K562 (cell line): ENCODE results near the gene ABHD14A. TPM values are rescaled to one million over a fixed set of nuclear protein-coding genes. Genes with fewer than 3 reads are reported as not detected.

Experiments used
- ATAC-seq: fragments of 200-7000 bp; cut with Tn5 transposase; 3 replicates; pipeline ENCODE4 v1.9.1; 2020; ENCODE audit warnings: moderate library complexity
- BruUV-seq: library from RNA; stranded (reverse); fragments of 400-500 nt; replicated peaks from 2 replicates; lab custom pipeline; 2021; lab: Mats Ljungman, UMichigan
- CTCF ChIA-PET: fragments of 300-600 bp; formaldehyde crosslinking; extraction: SDS; loops from one replicate; lab custom pipeline; 2021; ENCODE audit warnings: low intra/inter-chr PET ratio; lab: Yijun Ruan, JAX
- POLR2A ChIA-PET: fragments of 300-600, 350-650 bp; sonication (Branson Sonifier 250); formaldehyde crosslinking; extraction: SDS; loops from one replicate; lab custom pipeline; 2021; ENCODE audit warnings: antibody characterized with exemption, inconsistent platforms; lab: Yijun Ruan, JAX
- DNase-seq, 4 experiments: peaks; one replicate each; pipeline versions ENCODE4 v3.0.0 to v3.0.0-alpha.2; 2011 to 2018; ENCODE audit warnings: low spot score in 3 of 4, mixed read lengths in 3 of 4; ENCODE audit errors: extremely low read depth in 1 of 4
- FAIRE-seq: peaks from 2 replicates; lab custom pipeline; 2011; peaks lifted over from hg19 to GRCh38; lab: Jason Lieb, UNC
- H2AFZ ChIP-seq: 2 replicates; pipeline ENCODE4 v1.6.0; 2011; ENCODE audit warnings: low read depth, low read length, control low read depth, inconsistent platforms
- H3K27ac ChIP-seq: fragments of 200-600 bp; 3 replicates; pipeline ENCODE4 v1.8.0; 2011; ENCODE audit warnings: low read depth, mild to moderate bottlenecking, control low read depth, inconsistent platforms, low read length, moderate library complexity, mixed read lengths; ENCODE audit errors: extremely low read depth
- H3K27me3 ChIP-seq, 2 experiments: fragments of 300-600 bp in 1 of 2; 2 replicates in 1 of 2; 3 replicates in 1 of 2; pipeline versions ENCODE4 v1.6.0 to v1.8.0; 2011; ENCODE audit warnings: inconsistent platforms in 2 of 2, low read length in 2 of 2, mild to moderate bottlenecking in 1 of 2, mixed read lengths in 1 of 2, moderate library complexity in 1 of 2; ENCODE audit not compliant: control insufficient read depth in 2 of 2, insufficient read depth in 2 of 2
- H3K36me3 ChIP-seq: fragments of 300-600 bp; 3 replicates; pipeline ENCODE4 v1.8.0; 2011; ENCODE audit warnings: mild to moderate bottlenecking, low read length, inconsistent platforms; ENCODE audit not compliant: control insufficient read depth, insufficient read depth
- H3K4me1 ChIP-seq, 2 experiments: fragments of 200-600 bp in 1 of 2; replicated peaks in 1 of 2; 2 replicates in 1 of 2; 3 replicates in 1 of 2; pipeline versions ENCODE4 v1.5.1 to v1.8.0; 2011; ENCODE audit warnings: inconsistent platforms in 2 of 2, low read length in 2 of 2, mild to moderate bottlenecking in 1 of 2, mixed read lengths in 1 of 2, moderate library complexity in 1 of 2; ENCODE audit not compliant: control insufficient read depth in 2 of 2, insufficient read depth in 2 of 2
- H3K4me2 ChIP-seq: 2 replicates; pipeline ENCODE4 v1.6.1; 2011; ENCODE audit warnings: low read length, control low read depth, inconsistent platforms, mixed read lengths; ENCODE audit not compliant: insufficient read depth
- H3K4me3 ChIP-seq: fragments of 200-600 bp; sonication (generic), shearing (Covaris generic); 2 replicates; pipeline ENCODE4 v1.5.1; 2016; ENCODE audit warnings: control low read depth, inconsistent platforms
- H3K79me2 ChIP-seq: fragments of 200-600 bp; 3 replicates; pipeline ENCODE4 v1.8.0; 2011; ENCODE audit warnings: low read length, inconsistent platforms; ENCODE audit not compliant: control insufficient read depth, insufficient read depth
- H3K9ac ChIP-seq, 2 experiments: 2 replicates each; pipeline versions ENCODE4 v1.6.0 to v1.6.1; 2011; ENCODE audit warnings: low read depth in 2 of 2, low read length in 2 of 2, control low read depth in 1 of 2, inconsistent platforms in 1 of 2, mild to moderate bottlenecking in 1 of 2, mixed read lengths in 1 of 2; ENCODE audit not compliant: insufficient read depth in 1 of 2
- H3K9me1 ChIP-seq: one replicate; pipeline ENCODE4 v1.6.0; 2011; ENCODE audit warnings: inconsistent platforms, mild to moderate bottlenecking, low read length, moderate library complexity; ENCODE audit not compliant: control insufficient read depth, insufficient read depth
- H3K9me3 ChIP-seq: replicated peaks from 2 replicates; pipeline ENCODE4 v1.5.1; 2011; ENCODE audit warnings: low read depth, low read length, inconsistent platforms; ENCODE audit not compliant: control insufficient read depth, insufficient read depth
- H4K20me1 ChIP-seq: replicated peaks from 2 replicates; pipeline ENCODE4 v1.6.1; 2011; ENCODE audit warnings: low read length, inconsistent platforms, mixed read lengths; ENCODE audit not compliant: control insufficient read depth, insufficient read depth
- DIDO1 ChIP-seq: fragments of 450-650 bp; IDR thresholded peaks from 2 replicates; pipeline ENCODE4 v1.6.1; 2016; ENCODE audit warnings: low read depth, missing biosample characterization, missing genetic modification characterization
- EP300 ChIP-seq: IDR thresholded peaks from 2 replicates; pipeline ENCODE4 v1.6.1; 2012; ENCODE audit warnings: low read length, improper control_type of control experiment
- ETV1 ChIP-seq: fragments of 450-650 bp; conservative IDR thresholded peaks from 2 replicates; pipeline ENCODE4 v1.6.1; 2016; ENCODE audit warnings: missing genetic modification characterization, control low read depth, low read depth, missing compliant biosample characterization
- LEF1 ChIP-seq: fragments of 450-650 bp; IDR thresholded peaks from 2 replicates; pipeline ENCODE4 v1.6.1; 2016; ENCODE audit warnings: mild to moderate bottlenecking
- PURB ChIP-seq: sonication (generic); formaldehyde crosslinking; IDR thresholded peaks from 2 replicates; pipeline ENCODE4 v1.9.0; 2021; ENCODE audit warnings: low read depth, mild to moderate bottlenecking, missing genetic modification reagents
- RFX7 ChIP-seq: fragments of 250-450 bp; sonication (Bioruptor Pico); IDR thresholded peaks from 2 replicates; pipeline ENCODE4 v1.5.1; 2021; ENCODE audit warnings: mild to moderate bottlenecking
- ZKSCAN1 ChIP-seq: fragments of 150-350 bp; IDR thresholded peaks from 2 replicates; pipeline ENCODE4 v1.6.1; 2016; ENCODE audit warnings: low read depth, low read length
- ZNF175 ChIP-seq: fragments of 200-800 bp; sonication (Bioruptor generic); IDR thresholded peaks from 2 replicates; pipeline ENCODE4 v1.6.1; 2016; ENCODE audit warnings: low read depth, mild to moderate bottlenecking, missing genetic modification characterization, missing compliant biosample characterization
- WGBS: fragments of 100-300 bp; shearing (Covaris generic); methylation state at CpG from one replicate; pipeline ENCODE4 v1.1.6; 2016; ENCODE audit warnings: low coverage, mixed read lengths; ENCODE audit not compliant: insufficient coverage; ENCODE audit errors: missing lambda C conversion rate; 5-methylcytosine and 5-hydroxymethylcytosine counted together
- in situ Hi-C: fragments of 300-500 bp; cut with MboI; formaldehyde crosslinking; loops from 4 replicates; pipeline ENCODE4 v1.15.0; 2018; ENCODE audit warnings: inconsistent platforms, mixed read lengths
- intact Hi-C: fragments of 100-400 bp; cut with micrococcal nuclease; formaldehyde crosslinking; loops from 2 replicates; pipeline ENCODE4 v1.14.2; 2022
- polyA plus RNA-seq, 8 experiments: library from polyadenylated mRNA; depleted of rRNA in 4 of 8; stranded (reverse) in 5 of 8; unstranded in 3 of 8; fragments of >200 nt; fragmentation: Nextera tagmentation in 2 of 8; fragmentation: Illumina TruSeq in 1 of 8; extraction: Ambion mirVana in 2 of 8; extraction: Trizol in 1 of 8; gene quantifications; 2 replicates each; pipeline versions ENCODE4 v1.2.1 to v1.2.3, GENCODE V29; 2011 to 2014; ENCODE audit warnings: inconsistent platforms in 1 of 8, missing spikeins in 1 of 8
- total RNA-seq, 7 experiments: library from RNA; depleted of rRNA in 6 of 7; stranded (reverse); fragments of >200 nt in 6 of 7; fragmentation: Illumina TruSeq in 2 of 7; extraction: Trizol in 2 of 7; gene quantifications; 2 replicates each; pipeline versions ENCODE4 v1.2.1 to v1.2.3, GENCODE V29; 2011 to 2021; ENCODE audit warnings: low replicate concordance in 1 of 7
- TF ChIP-seq, protein P1 (sequence below): fragments of 250-450 bp; sonication (Bioruptor Pico); IDR thresholded peaks from 2 replicates; pipeline ENCODE4 v1.5.1; 2021; ENCODE audit warnings: mild to moderate bottlenecking

The ABHD14A gene
- total and polyA plus RNA-seq, 9 of the 15 experiments (the other 6 are each of a cell fraction or from before 2014, with no cell fraction given), result 0.90 to 10.5 (median 8.3) TPM

DNA sequence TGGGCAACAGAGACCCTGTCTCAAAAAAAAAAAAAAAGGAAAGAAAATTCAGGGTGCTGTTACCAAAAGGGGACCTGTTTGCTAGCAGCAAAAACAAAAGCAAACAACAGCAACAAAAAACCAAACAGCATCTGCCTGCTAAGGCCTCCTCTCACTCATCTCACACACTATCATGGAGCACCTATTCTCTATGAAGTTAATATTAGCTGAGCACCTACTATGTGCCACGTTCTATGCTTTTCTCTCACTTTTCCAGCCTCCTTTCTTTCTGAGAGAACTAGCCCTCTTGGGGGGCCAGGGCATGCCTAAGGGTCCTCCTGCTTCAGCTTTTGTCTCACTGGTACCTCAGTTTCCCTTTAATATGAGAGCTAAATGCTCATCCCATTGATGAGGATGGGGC lies 20.2 kb upstream of the ABHD14A start:
- Histone ChIP-seq H3K9ac (no peak overlapping the region), H3K4me2 (no peak overlapping the region), H2AFZ (no peak overlapping the region), H3K36me3 (no peaks in the 10 kb centered on the region), H3K4me1 (peaks cover 0 to 7% of the 10 kb centered on the region in 2 experiments; a peak in 1 of 5 replicates), H4K20me1 (no peaks in the 10 kb centered on the region), H3K27me3 (peaks cover 0 to 4% of the 10 kb centered on the region in 2 experiments; a peak in 2 of 5 replicates), H3K79me2 (no peaks in the 10 kb centered on the region), H3K27ac (no peak overlapping the region), H3K9me3 (no peaks in the 10 kb centered on the region)
- in situ Hi-C loops (no loop called here), intact Hi-C loops (no loop called here)
- POLR2A ChIA-PET, result interaction anchor here (0.6 to 1.1 kb wide), 4 partner anchors 10 to 104 kb away, joined by 3 to 5 read pairs (median 4); partner anchors contain the start of gene PARP3
- ATAC-seq (no peak), DNase-seq (no peak)
- 11% methylated on average over 1 of the region's 1 CpG for WGBS
- no TSS peak for BruUV-seq
- CTCF ChIA-PET, result no interaction called here
- TF ChIP-seq ZKSCAN1 (peak; percentile 15; the same call in 1 of the 2 replicates), PURB (no peak)
- TF ChIP-seq, all 486 proteins: peak for 1
- H3K4me3 ChIP-seq, result no peak overlapping the region
- FAIRE-seq, result no peak
- H3K9me1 ChIP-seq, result no peaks in the 10 kb centered on the region

DNA sequence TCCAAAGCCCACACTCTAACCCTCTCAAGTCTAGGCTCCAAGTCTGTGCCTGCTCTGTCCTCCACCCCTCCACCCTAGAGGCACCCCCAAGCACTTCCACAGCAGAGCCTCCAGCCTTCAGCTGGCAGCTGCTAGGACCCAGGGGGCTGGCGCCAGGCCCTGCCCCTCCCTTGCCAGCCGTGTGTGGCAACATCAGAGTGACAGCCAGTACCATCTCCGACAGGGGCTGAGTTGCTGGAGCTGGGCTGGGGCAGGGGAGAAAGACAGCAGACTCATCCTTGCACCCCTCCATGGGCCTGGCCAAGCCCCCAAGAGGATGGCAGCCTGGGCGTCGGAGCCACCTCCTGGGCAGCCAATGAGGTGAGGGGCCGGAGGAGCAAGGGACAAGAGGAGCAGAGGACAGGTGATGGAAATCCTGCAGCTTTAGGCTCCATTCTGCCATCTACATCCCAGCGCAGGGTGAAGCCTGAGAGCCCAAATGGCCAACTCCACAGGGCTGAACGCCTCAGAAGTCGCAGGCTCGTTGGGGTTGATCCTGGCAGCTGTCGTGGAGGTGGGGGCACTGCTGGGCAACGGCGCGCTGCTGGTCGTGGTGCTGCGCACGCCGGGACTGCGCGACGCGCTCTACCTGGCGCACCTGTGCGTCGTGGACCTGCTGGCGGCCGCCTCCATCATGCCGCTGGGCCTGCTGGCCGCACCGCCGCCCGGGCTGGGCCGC lies 19.5 kb upstream of the ABHD14A start, which contains the start of gene GPR62:
Gene GPR62, plus strand, starts transcription at position 207 of the 718 bp plus-strand sequence. Its CDS starts 272 bp downstream, at position 479.
- H3K9me3 ChIP-seq, result no peaks in the 10 kb centered on the region
- H3K4me2 ChIP-seq, result no peak within 1 kb of the TSS
- no peak for DNase-seq
- H3K36me3 ChIP-seq, result no peaks in the 10 kb centered on the region
- H3K27ac ChIP-seq, result no peak within 1 kb of the TSS
- ChIA-PET POLR2A (no interaction called here), CTCF (no interaction called here)
- H3K4me1 ChIP-seq, result peaks cover 0 to 9% of the 10 kb centered on the region in 2 experiments; a peak in 1 of 5 replicates
- H4K20me1 ChIP-seq, result no peaks in the 10 kb centered on the region
- no peak within 1 kb of the TSS for H3K9ac ChIP-seq
- H3K79me2 ChIP-seq, result no peaks in the 10 kb centered on the region
- no peak within 1 kb of the TSS for H3K4me3 ChIP-seq
- intact Hi-C loops, result no loop called here
- ATAC-seq, result no peak
- 45% methylated on average over 11 of the region's 33 CpGs for WGBS
- no peak for FAIRE-seq
- H3K27me3 ChIP-seq, result peaks cover 0 to 4% of the 10 kb centered on the region in 2 experiments; a peak in 2 of 5 replicates
- no TSS peak for BruUV-seq
- H3K9me1 ChIP-seq, result no peaks in the 10 kb centered on the region
- H2AFZ ChIP-seq, result no peak within 1 kb of the TSS
- in situ Hi-C loops, result no loop called here
- TF ChIP-seq ETV1 (tag), result no peak
- no peak for TF ChIP-seq RFX7 (CRISPR knock-in tag)
- no peak for TF ChIP-seq DIDO1 (tag)
- TF ChIP-seq, protein P1, sequence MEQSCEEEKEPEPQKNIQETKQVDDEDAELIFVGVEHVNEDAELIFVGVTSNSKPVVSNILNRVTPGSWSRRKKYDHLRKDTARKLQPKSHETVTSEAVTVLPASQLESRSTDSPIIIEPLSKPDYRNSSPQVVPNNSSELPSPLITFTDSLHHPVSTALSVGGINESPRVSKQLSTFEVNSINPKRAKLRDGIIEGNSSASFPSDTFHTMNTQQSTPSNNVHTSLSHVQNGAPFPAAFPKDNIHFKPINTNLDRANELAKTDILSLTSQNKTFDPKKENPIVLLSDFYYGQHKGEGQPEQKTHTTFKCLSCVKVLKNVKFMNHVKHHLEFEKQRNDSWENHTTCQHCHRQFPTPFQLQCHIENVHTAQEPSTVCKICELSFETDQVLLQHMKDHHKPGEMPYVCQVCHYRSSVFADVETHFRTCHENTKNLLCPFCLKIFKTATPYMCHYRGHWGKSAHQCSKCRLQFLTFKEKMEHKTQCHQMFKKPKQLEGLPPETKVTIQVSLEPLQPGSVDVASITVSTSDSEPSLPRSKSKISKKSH (CRISPR knock-in tag), result no peak
- TF ChIP-seq LEF1, result no peak
- TF ChIP-seq ZNF175 (CRISPR knock-in tag), result no peak
- TF ChIP-seq EP300, result no peak
